Stomach (tissue), 4 donors: ENCODE measurements around the gene EWSR1.

Experiments used
- POLR2A ChIP-seq, 4 donors: fragments of 450-650 bp; IDR thresholded peaks; one replicate each; pipeline ENCODE4 v1.6.1; 2016; ENCODE audit warnings: antibody characterized with exemption in 4 of 4, control low read depth in 2 of 4, mild to moderate bottlenecking in 1 of 4, moderate library complexity in 1 of 4
- POLR2AphosphoS5 ChIP-seq, 3 donors: sonication (generic); formaldehyde crosslinking; IDR thresholded peaks; one replicate each; pipeline ENCODE4 v1.6.1; 2016; ENCODE audit warnings: antibody characterized with exemption in 3 of 3
- TF ChIP-seq, protein P1 (sequence below), 7 experiments: fragments of 450-650 bp in 4 of 7; fragments of 200-600 bp in 3 of 7; sonication (generic) in 3 of 7; IDR thresholded peaks; one replicate each; pipeline ENCODE4 v1.5.1; 2016 to 2019; ENCODE audit warnings: antibody characterized with exemption in 7 of 7, control low read depth in 2 of 7, mild to moderate bottlenecking in 1 of 7

GRCh38 chr22:29290061-29290460, 22.0 kb downstream of the EWSR1 start:
- TF ChIP-seq, protein P1, sequence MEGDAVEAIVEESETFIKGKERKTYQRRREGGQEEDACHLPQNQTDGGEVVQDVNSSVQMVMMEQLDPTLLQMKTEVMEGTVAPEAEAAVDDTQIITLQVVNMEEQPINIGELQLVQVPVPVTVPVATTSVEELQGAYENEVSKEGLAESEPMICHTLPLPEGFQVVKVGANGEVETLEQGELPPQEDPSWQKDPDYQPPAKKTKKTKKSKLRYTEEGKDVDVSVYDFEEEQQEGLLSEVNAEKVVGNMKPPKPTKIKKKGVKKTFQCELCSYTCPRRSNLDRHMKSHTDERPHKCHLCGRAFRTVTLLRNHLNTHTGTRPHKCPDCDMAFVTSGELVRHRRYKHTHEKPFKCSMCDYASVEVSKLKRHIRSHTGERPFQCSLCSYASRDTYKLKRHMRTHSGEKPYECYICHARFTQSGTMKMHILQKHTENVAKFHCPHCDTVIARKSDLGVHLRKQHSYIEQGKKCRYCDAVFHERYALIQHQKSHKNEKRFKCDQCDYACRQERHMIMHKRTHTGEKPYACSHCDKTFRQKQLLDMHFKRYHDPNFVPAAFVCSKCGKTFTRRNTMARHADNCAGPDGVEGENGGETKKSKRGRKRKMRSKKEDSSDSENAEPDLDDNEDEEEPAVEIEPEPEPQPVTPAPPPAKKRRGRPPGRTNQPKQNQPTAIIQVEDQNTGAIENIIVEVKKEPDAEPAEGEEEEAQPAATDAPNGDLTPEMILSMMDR (IDR thresholded peaks at IDR 0.05) = no peak
- TF ChIP-seq POLR2A (IDR thresholded peaks at IDR 0.05) = no peak
- TF ChIP-seq POLR2AphosphoS5 (IDR thresholded peaks at IDR 0.05) = no peak
